Duodenal mucosa (tissue), 2 donors: ENCODE data around the gene GRIN3A.

Experiments
- H3K27ac ChIP-seq: one replicate; pipeline ENCODE4 v1.7.0; 2013; ENCODE audit warnings: low read depth, low read length
- H3K27me3 ChIP-seq, 2 donors: one replicate each; pipeline ENCODE4 v1.7.0; 2013; ENCODE audit warnings: low read length in 2 of 2, control low read depth in 1 of 2; ENCODE audit not compliant: insufficient read depth in 2 of 2, control insufficient read depth in 1 of 2
- H3K36me3 ChIP-seq, 2 donors: one replicate each; pipeline ENCODE4 v1.7.0; 2013; ENCODE audit warnings: low read length in 2 of 2, control low read depth in 1 of 2; ENCODE audit not compliant: insufficient read depth in 2 of 2, control insufficient read depth in 1 of 2
- H3K4me1 ChIP-seq, 2 donors: one replicate each; pipeline ENCODE4 v1.7.0; 2013; ENCODE audit warnings: low read length in 2 of 2, control low read depth in 1 of 2; ENCODE audit not compliant: insufficient read depth in 2 of 2, control insufficient read depth in 1 of 2
- H3K4me3 ChIP-seq, 2 donors: one replicate each; pipeline ENCODE4 v1.7.0; 2013; ENCODE audit warnings: low read length in 2 of 2, low read depth in 1 of 2
- H3K9ac ChIP-seq, 2 donors: one replicate each; pipeline ENCODE4 v1.7.0; 2013; ENCODE audit warnings: low read length in 2 of 2, low read depth in 1 of 2
- H3K9me3 ChIP-seq, 2 donors: one replicate each; pipeline ENCODE4 v1.7.0; 2013; ENCODE audit warnings: low read length in 2 of 2, control low read depth in 1 of 2; ENCODE audit not compliant: control insufficient read depth in 1 of 2

GRIN3A gene

GRCh38 chr9:101636247-101636646 lies 102.2 kb downstream of the GRIN3A start:
- H3K27me3 ChIP-seq, result no peaks in the 10 kb centered on the region

GRCh38 chr9:101635473-101635872 lies 103.0 kb downstream of the GRIN3A start:
- Histone ChIP-seq H3K9me3 (no peaks in the 10 kb centered on the region), H3K27me3 (no peaks in the 10 kb centered on the region), H3K9ac (no peak overlapping the region), H3K27ac (no peak overlapping the region), H3K36me3 (no peaks in the 10 kb centered on the region), H3K4me1 (peaks cover 0 to 15% of the 10 kb centered on the region in 2 donors), H3K4me3 (no peak overlapping the region)

More at GRCh38 chr9:101636247-101636646, 102.2 kb downstream of the GRIN3A start:
- H3K36me3 ChIP-seq, result no peaks in the 10 kb centered on the region
- H3K27ac ChIP-seq, result no peak overlapping the region
- H3K9me3 ChIP-seq, result no peaks in the 10 kb centered on the region
- H3K4me3 ChIP-seq, result no peak overlapping the region
- H3K9ac ChIP-seq, result no peak overlapping the region
- H3K4me1 ChIP-seq, result peaks cover 0 to 16% of the 10 kb centered on the region in 2 donors

GRCh38 chr9:101634741-101635409 lies 103.6 kb downstream of the GRIN3A start:
- H3K36me3 ChIP-seq, result no peaks in the 10 kb centered on the region
- no peak overlapping the region for H3K27ac ChIP-seq
- no peaks in the 10 kb centered on the region for H3K27me3 ChIP-seq
- no peaks in the 10 kb centered on the region for H3K9me3 ChIP-seq
- H3K4me1 ChIP-seq, result peaks cover 0 to 10% of the 10 kb centered on the region in 2 donors
- no peak overlapping the region for H3K4me3 ChIP-seq
- no peak overlapping the region for H3K9ac ChIP-seq

GRCh38 chr9:101632611-101633010 lies 105.8 kb downstream of the GRIN3A start:
- no peaks in the 10 kb centered on the region for H3K27me3 ChIP-seq

GRCh38 chr9:101631892-101632291 lies 106.6 kb downstream of the GRIN3A start:
- Histone ChIP-seq H3K9ac (no peak overlapping the region), H3K27ac (no peak overlapping the region), H3K4me1 (no peaks in the 10 kb centered on the region), H3K9me3 (no peaks in the 10 kb centered on the region), H3K4me3 (no peak overlapping the region), H3K36me3 (no peaks in the 10 kb centered on the region), H3K27me3 (no peaks in the 10 kb centered on the region)

More at GRCh38 chr9:101632611-101633010, 105.8 kb downstream of the GRIN3A start:
- H3K27ac ChIP-seq, result no peak overlapping the region
- H3K9ac ChIP-seq, result no peak overlapping the region
- no peak overlapping the region for H3K4me3 ChIP-seq
- no peaks in the 10 kb centered on the region for H3K36me3 ChIP-seq
- no peaks in the 10 kb centered on the region for H3K9me3 ChIP-seq
- H3K4me1 ChIP-seq, result no peaks in the 10 kb centered on the region

- no peak overlapping the region for H3K9ac ChIP-seq
- H3K4me3 ChIP-seq, result no peak overlapping the region
- H3K27ac ChIP-seq, result no peak overlapping the region
- H3K27me3 ChIP-seq, result no peaks in the 10 kb centered on the region
- no peaks in the 10 kb centered on the region for H3K4me1 ChIP-seq
- H3K36me3 ChIP-seq, result no peaks in the 10 kb centered on the region
- H3K9me3 ChIP-seq, result no peaks in the 10 kb centered on the region
Observed at GRCh38 chr9:101629636-101630035, 108.8 kb downstream of the GRIN3A start.

- H3K9ac ChIP-seq, result no peak overlapping the region
- H3K27ac ChIP-seq, result no peak overlapping the region
- no peaks in the 10 kb centered on the region for H3K27me3 ChIP-seq
- H3K9me3 ChIP-seq, result no peaks in the 10 kb centered on the region
- H3K4me3 ChIP-seq, result no peak overlapping the region
- H3K36me3 ChIP-seq, result no peaks in the 10 kb centered on the region
- no peaks in the 10 kb centered on the region for H3K4me1 ChIP-seq
Observed at GRCh38 chr9:101628173-101628572, 110.3 kb downstream of the GRIN3A start.

GRCh38 chr9:101626295-101626694 lies 112.2 kb downstream of the GRIN3A start:
- no peak overlapping the region for H3K27ac ChIP-seq
- no peak overlapping the region for H3K4me3 ChIP-seq
- H3K9me3 ChIP-seq, result no peaks in the 10 kb centered on the region
- no peaks in the 10 kb centered on the region for H3K36me3 ChIP-seq
- no peak overlapping the region for H3K9ac ChIP-seq
- H3K4me1 ChIP-seq, result no peaks in the 10 kb centered on the region
- no peaks in the 10 kb centered on the region for H3K27me3 ChIP-seq

GRCh38 chr9:101625876-101626275 lies 112.6 kb downstream of the GRIN3A start:
- H3K27me3 ChIP-seq, result no peaks in the 10 kb centered on the region
- H3K4me3 ChIP-seq, result no peak overlapping the region
- no peak overlapping the region for H3K27ac ChIP-seq
- no peak overlapping the region for H3K9ac ChIP-seq
- no peaks in the 10 kb centered on the region for H3K9me3 ChIP-seq
- H3K4me1 ChIP-seq, result no peaks in the 10 kb centered on the region
- H3K36me3 ChIP-seq, result no peaks in the 10 kb centered on the region

GRCh38 chr9:101620452-101620851 lies 118.0 kb downstream of the GRIN3A start:
- H3K27ac ChIP-seq, result no peak overlapping the region
- no peaks in the 10 kb centered on the region for H3K4me1 ChIP-seq
- H3K36me3 ChIP-seq, result no peaks in the 10 kb centered on the region
- no peaks in the 10 kb centered on the region for H3K9me3 ChIP-seq
- H3K9ac ChIP-seq, result no peak overlapping the region
- no peak overlapping the region for H3K4me3 ChIP-seq
- no peaks in the 10 kb centered on the region for H3K27me3 ChIP-seq
